Stromal cell of bone marrow (primary cell): ENCODE data around the gene CLEC16A.

Source experiments
- DNase-seq: peaks from one replicate; pipeline ENCODE4 v3.0.0-alpha.2; 2012; ENCODE audit warnings: low read depth

CLEC16A gene

DNA sequence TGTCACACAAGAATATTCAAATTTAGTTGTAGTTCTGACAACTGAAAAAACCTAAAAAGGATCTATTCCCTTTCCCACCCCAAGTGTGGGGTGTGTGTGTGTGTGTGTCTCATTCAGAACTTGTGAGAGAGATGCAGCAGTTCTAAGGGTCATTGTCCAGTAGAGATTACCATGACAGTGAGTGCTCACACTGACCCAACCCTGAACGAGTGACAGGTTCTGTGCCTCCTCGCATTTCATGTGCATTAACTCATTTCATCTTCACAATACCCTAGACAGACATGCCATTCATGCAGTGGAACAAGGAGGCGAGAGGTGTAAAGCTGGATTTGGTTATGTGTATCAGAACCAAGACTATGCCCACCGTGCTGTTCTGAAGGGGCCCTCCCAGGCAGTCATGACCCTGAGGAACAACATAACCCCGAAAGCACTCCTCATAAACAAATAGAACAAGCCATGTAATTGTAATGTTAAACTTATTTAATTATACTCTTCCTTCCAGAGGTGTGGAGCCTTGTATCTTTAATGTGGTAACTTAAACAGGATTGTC is 102.1 kb downstream of the CLEC16A start:
- no peak for DNase-seq

- DNase-seq: peak; percentile 75
These were observed 102.7 kb downstream of the CLEC16A start for GRCh38 chr16:11047057-11047456.

- no peak for DNase-seq
These were observed 103.8 kb downstream of the CLEC16A start for GRCh38 chr16:11047939-11048800.

- DNase-seq: no peak
These were observed 105.2 kb downstream of the CLEC16A start for GRCh38 chr16:11049396-11050059.

- no peak for DNase-seq
These were observed 106.2 kb downstream of the CLEC16A start for GRCh38 chr16:11050536-11050935.

- DNase-seq: no peak
These were observed 106.6 kb downstream of the CLEC16A start for GRCh38 chr16:11050944-11051343.

GRCh38 chr16:11051430-11051829 is 107.1 kb downstream of the CLEC16A start:
- DNase-seq: no peak

- no peak for DNase-seq
These were observed 107.8 kb downstream of the CLEC16A start for GRCh38 chr16:11051879-11052808.

DNA sequence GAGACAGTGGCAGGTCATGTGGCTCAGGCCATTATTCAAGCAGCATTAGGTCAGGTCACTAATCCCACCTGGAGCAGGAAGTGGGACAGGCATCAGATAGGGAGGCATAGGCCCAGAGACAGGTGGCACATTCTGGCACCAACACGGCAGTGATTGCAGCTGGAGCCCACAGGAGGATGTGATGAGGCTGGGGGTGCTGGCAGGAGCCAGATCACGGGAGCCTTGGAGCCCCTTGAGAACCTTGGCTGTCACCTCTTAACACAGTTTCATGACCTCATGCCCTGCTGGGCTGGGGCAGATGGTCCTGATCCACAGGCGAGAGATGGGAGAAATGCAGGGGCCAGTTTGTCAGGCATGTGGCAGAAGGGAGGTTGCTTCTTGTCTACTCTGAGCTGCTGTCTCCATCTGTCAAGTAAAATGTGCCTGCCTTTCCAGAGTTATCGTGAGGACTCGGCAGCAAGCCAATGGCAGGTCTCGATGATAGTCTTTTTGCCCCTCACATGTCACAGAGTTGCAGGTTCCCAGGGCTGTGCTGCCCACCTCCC is 109.6 kb downstream of the CLEC16A start:
- no peak for DNase-seq

DNA sequence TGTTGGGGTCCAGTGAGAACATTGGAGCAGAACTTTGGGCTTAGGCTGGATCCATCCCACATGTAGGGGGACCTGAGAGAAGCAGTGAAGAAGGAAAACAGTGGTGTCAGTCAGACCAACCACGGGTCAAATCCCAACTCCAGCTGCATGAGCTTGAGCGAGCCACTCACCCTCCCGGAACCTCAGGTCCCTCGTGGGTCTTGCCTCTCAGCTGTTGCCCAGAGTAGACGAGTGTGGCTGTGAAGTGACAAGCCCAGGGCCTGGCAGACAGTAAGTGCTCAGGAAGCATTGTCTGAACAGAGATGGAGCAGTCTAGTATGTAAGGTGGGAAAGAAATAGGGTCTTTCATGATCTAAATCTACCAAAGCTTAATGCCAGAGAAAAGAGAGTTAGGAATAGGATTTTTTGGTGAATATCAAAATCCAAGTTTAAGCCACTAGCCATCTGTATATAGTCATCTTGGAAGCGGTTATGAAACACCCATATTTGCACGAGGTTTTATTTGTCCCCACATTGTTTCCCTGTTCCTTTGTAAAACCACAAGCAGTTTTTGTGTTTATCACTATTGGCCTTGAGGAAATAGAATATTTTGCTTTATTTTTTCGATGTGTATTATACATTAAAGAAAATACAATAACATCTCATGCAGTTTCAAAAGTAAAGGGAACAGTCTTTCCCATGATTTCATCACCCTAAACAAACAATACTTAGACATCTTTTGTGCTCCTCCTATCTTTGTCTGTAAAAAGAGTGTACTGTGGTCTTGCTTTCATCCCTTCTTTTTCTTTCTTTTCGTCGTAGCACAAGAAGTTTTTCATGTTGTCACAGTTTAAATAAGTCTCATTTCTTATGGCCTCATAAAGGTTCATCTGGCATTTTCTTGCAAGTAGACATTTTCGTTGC is 112.0 kb downstream of the CLEC16A start:
- DNase-seq: no peak

DNA sequence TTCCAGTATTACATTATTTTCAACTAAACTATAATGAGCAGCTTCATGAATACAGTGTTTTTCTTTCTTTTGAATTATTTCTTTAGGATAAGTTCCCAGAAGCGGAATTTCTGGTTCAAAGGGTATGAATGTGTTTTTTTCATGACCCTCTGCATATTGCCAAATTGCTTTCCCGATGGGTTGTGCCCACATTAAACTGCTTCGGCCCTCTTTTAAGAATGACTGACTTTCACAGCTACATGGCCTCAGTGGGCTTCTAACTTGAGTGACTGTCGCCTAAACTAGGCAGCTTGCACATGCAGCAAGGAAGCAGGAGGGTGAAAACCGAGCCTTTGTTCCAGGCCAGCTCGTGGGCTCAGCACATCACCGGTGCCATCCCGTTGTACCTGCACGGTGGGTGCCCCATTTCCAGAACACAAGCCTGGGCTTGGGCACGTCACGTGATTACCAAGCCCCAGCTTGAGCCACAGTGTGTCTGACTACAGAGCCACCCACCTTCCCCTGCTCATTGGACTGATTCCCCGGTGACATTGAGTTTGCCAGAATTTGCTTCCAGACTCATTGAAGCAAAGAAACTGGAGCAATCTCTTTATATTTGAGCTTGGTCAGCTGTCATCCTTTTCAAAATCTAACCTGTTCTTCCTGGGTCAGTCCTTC is 112.8 kb downstream of the CLEC16A start:
- DNase-seq: no peak

GRCh38 chr16:11057711-11058345 is 113.5 kb downstream of the CLEC16A start:
- DNase-seq: no peak

DNA sequence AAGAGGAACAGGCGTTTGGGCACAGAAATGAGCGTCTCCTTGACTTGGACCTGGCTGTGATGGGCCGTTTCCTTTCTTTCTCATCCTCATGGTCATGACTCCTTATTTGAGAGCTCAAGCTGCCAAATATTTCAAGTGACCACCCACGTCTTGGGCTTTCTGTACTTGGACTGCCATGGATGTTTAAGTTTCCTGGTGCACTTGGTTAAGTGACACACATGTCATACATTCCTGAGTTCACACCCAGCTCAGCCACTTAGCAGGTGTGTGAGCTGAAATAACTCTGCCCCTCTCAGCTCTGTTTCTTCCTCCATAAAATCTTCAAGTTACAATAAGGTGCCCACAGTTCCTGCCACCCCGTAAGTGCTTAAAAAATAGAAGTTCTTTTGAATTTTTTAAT is 114.5 kb downstream of the CLEC16A start:
- no peak for DNase-seq

DNA sequence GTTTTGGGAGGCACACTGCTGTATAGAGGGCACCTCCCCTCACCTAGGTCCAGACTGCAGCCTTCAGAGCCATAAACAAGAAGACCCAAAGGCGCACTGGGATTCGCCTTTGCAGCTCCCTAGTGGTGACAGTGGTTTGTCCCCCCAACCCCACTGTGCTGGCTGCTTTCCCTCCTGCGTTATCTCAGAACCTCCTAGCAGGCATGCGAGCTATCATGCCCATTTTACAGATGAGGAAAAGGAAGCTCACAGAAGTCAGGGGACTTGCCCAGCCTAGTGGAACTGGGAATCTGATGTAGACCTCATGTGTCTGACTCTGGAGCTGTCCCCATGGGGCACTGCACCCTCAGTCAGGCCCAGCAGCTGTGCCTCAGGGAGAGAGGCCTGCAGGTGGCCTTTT is 115.2 kb downstream of the CLEC16A start:
- no peak for DNase-seq

- no peak for DNase-seq
These were observed 116.0 kb downstream of the CLEC16A start for GRCh38 chr16:11060364-11060763.

DNA sequence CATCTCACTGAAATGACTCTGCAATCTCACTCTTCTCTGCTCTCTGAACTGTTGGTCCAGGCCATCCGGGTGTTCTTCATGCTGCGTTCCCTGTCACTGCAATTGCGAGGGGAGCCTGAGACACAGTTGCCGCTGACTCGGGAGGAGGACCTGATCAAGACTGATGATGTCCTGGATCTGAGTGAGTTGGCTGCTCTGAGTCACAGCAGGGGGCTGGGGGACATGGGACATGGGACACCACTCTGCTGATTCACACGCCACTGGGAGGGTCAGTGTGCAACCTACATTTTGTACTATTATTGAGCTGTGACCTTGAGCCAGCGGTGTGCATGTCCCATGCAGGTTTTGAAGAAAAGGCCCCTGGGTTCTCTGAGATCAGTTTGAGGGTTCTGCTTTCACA is 116.5 kb downstream of the CLEC16A start:
- no peak for DNase-seq

- no peak for DNase-seq
These were observed 117.4 kb downstream of the CLEC16A start for GRCh38 chr16:11061629-11062270.

GRCh38 chr16:11063448-11064201 is 119.3 kb downstream of the CLEC16A start:
- DNase-seq: no peak

DNA sequence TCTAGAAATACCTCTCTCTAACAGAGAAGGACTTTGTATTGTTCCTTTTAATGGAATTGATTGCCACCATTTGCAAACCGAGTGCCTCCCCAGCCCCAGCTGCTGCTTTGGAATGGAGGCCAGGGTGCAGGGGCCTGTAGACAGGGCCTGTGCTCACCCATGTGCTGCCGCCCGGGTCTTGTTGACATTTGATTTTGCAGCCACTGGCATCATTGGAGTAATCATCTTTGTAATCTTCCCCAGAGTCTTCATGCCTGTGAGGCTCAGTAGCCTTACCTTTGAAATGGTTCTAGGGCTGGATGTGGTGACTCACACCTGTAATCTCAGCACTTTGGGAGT is 119.8 kb downstream of the CLEC16A start:
- no peak for DNase-seq
